ENCODE results near the gene LPIN3.
"Not testable (repeated sequence)": the region's sequence is repeated elsewhere in the genome, so short reads cannot be mapped to it uniquely, and the experiment has no call there.

LPIN3 gene

DNA sequence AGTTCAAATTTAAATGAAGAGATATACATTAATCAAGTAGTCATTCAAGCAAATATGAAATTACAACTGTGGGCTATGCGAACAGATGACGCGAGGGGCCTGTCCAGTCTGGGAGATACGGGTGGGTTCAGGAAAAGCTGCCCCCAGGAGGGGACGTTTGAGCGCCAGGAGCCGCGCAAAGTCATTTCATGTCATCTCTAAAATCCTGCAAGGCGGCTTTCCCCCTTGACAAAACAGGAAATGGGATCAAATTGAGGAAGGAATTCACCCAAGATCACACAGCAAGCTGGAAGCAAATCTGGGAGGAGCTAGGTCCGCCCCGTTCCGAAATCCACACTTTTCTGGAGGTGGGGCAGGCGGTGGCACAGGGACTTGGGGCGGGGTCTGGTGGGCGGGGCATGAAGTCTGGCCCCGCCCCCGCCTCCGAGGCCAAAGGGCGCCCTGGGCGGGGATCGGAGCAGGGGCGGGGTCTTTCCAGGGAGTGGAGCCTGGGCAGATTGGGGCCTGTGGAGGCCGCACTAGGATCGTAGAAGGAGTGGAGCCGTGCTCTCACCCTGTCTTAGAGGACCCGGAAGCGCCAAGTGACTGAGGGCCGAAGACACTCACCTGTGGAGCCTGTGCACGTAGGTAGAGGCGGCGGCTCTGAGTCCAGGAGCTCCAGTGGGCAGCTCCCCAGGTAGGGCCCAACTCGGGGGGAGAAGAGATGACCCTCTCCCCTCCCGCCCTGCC is at the start of gene LPIN3:
Gene LPIN3, plus strand, starts transcription at position 495 of the 729 bp plus-strand sequence. CDS start 4,983 bp downstream, outside the sequence.
- peak; percentile 43 for DNase-seq

- DNase-seq, result no peak
Observed at GRCh38 chr20:41293269-41294037, 47.2 kb upstream of the LPIN3 start.

GRCh38 chr20:41299899-41300298 is 40.7 kb upstream of the LPIN3 start:
- no peak for DNase-seq

GRCh38 chr20:41300383-41300782 is 40.2 kb upstream of the LPIN3 start:
- no peak for DNase-seq

- no peak for DNase-seq
Observed at GRCh38 chr20:41300886-41301285, 39.7 kb upstream of the LPIN3 start.

GRCh38 chr20:41304002-41304401 is 36.6 kb upstream of the LPIN3 start:
- no peak for DNase-seq

DNA sequence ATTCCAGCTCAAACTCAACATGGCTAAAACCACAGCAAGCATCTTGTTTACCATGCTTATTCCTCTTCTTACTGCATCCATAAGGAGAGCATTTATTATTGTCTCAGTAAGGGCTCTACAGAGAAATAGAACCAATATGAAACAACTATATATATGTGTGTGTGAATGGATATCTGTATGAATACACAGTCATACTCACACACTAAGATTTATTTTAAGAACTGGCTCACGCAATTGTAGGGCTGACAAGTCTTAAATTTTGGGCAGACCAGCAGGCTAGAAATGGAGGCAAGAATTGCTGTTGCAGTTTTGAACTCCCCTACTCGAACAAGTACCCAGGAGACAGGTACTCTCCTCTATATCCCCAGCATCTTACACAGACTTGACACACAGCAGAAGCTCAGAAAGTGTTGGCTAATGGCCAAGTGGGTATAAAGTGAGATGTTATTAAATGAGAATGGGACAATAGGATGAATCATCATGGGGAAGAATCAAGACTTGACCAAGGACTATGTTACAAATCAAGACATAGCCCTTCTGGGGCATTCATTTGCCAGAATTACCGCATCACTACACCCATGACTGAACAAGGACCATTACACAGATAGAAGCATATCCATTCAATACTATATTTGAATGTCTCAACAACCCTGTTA is 36.1 kb upstream of the LPIN3 start:
- no peak for DNase-seq

- DNase-seq, result no peak
Observed at GRCh38 chr20:41306061-41306727, 34.4 kb upstream of the LPIN3 start.

DNA sequence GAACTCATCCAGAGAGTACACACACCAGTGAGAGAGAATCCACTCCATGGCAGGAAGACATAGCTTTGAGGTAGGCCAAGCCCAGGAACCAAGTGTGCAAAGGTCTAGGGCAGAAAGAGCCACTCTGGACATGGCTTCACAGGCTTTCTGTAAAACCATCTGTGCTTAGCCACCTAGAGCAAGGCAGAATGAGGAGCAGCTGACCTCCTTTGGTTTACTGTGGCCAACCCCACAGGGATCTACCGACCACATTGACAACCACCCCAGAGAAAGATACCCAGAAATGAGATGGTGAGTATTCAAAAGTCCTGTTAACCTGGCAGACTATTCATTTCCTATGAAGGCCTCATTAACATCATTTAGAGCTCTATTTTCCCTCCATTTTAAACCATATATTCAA is 33.6 kb upstream of the LPIN3 start:
- DNase-seq, result no peak

DNA sequence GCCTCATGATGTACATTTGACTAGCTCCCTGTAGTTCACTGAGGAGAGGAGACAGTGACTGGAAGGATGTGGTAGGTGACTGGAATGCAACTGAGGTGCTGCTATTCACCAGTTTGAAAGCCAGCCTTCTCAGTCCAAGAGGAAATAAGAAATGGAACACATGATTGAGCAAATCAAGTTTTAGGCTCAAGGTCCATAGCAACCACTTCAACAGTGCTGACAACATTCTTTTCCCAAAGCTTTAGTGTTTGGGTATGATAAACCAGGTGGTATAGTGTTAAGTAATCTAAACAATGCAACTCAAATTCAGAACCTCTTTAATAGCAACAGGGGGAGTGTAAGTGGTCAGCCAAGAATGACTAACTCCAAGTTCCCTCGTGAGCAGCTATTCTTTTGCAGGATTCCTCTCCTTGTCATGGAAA is 32.3 kb upstream of the LPIN3 start:
- no peak for DNase-seq

DNA sequence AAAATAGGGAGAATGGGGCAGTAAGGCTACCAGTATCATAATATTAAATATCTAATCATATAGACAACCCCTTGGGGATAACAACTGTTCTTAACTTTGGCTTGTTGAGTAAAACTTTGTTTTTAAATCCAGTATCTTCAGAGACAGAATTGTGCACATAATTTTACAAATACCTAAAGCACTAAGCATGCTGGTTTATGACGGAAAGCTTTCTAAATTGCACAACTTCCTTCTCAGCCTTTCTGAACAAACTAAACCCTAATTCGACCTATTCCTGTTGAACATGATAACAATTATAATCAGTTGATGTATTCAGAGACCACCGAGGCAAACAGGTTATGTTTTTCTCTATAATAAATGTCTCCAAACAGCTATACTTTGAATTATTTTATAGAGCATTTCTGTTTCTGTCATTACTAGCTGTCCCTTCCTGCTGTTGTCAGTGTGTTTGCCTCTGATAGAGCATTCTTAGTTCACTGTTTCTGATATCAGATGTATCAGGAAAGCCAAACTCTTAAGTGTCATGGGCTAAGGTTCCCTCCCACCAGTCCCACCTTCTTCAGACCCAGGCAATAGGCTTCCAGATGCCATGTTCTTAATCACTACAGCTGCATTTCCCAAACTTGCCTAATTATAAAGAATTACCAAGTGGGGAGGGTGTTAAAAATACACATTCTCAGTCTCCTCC is 31.8 kb upstream of the LPIN3 start:
- no peak for DNase-seq

DNA sequence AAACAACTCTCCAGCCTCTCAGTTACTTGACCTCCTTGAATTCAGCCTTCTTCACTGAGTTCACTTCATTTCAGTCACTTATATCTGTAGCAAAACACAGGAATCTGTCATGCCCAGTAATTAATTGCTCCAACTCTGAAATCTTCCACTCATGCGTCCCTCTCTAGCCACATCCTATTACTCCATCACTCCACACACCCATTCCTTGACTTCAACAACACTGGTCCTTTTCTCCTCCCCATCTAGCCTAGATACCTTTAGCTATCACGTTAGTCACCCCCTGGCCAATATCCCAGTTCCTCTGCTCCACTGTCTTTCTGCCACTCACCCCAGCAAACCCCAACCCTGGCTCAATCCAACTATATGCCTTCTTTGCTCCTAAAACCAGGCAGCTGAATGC is 30.8 kb upstream of the LPIN3 start:
- DNase-seq, result no peak

- DNase-seq, result not testable (repeated sequence)
Observed at GRCh38 chr20:41312009-41312408, 28.6 kb upstream of the LPIN3 start.

GRCh38 chr20:41314386-41314785 is 26.2 kb upstream of the LPIN3 start:
- DNase-seq, result no peak

DNA sequence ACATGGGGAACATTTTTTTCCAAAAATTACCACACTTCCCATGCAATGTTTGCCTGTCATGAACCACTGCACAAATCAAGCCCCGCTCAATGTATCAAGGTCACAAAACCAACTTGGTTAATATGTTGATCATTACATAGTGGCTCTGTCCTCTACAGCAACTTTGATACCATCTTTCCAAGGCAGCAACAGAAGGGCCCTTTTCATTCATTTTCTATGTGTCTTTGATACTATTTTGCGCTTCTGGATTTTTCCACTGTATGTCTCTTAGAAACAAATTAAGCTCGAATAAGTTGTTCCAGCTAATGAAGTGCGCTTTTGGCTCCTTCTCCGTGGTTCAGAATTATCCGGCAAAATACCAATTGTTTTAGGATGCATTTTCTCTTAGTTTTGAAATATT is 24.6 kb upstream of the LPIN3 start:
- no peak for DNase-seq

DNA sequence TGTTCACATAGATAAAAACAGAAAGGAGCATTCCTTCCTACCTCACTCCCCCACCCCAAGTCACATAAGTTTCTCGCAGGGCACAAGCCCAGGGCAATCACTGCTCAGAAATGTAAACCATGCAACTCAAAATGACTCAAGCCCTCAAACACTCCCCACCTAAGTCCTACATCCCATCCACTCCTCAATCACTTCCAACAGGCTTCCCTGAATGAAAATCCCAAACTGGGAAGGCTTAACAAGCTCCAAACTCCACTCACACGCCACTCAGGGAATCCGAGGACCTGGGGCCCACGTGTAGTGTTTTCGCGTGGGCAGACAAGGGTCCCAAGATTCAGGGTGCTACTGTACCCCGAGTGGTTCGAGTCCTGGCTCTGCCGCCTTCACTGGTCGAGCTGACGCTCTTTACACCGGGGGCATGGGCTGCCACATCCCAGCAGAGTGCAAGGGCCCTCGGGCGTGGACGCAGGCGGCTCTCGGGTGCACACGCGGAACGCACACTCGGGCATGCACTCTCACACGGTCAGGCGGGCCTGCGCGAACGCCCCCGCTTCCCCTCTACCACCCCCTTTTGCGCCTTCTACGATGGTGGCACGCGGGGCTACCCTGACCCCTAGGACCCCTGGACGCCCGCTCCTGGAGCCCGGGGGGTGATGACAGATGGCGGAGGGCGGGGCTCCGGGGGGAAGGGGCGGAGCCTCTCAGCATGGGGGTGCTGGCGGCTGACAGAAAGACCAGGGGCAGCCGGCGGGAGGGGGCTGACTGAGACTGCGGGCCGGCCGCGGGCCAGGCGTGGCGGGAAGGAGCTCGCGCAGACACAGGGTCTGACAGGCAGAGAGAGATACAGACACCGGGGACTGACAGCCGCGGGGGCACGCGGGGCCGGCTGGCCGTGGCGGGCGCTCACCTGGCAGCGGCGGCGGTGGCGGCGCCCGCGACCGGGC is 23.7 kb upstream of the LPIN3 start:
- DNase-seq, result no peak

GRCh38 chr20:41317546-41318270 is 22.9 kb upstream of the LPIN3 start, which contains the start of gene ZHX3:
Gene ZHX3, minus strand, starts transcription at chr20:41317731. Its CDS starts 112,815 bp downstream, at chr20:41204916.
- DNase-seq, result peak; percentile 79

- no peak for DNase-seq
Observed at GRCh38 chr20:41318271-41318649, 22.4 kb upstream of the LPIN3 start.

DNA sequence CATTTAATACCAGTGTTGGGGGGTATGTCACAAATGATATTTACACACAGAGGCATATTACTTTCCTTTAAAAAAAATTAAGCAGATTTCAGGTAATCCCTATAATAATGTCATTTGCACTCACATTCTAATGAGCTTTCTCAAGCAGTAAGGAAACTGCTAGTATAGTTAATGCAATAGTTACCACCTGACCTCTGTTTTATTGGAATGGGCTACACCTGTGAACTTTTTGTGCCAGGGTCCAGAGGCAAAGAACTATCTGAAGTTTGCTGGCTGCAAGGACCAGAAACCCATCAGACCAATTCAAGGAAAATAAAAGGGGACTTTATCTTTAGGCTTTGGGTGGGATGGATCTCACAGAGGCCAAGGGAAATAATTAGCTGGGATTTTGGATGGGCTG is 20.2 kb upstream of the LPIN3 start:
- DNase-seq, result no peak

DNA sequence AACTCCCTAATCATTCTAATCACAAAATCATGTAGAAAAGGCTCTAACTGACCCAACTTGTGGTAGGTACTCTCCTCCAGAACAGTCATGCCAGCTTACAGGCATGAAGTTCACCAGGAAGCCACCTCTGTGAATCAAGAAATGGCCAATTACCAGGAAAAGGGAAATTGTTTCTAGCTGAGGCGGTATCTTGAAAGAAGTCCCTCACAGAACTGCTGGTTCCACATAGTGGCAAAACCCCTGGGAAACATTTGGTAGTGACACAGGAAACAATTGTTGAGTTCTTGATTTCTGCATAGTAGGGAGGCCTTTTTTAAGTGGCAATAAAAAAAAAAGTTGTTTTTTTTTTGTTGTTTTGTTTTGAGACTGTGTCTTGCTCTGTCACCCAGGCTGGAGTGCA is 19.6 kb upstream of the LPIN3 start:
- no peak for DNase-seq

DNA sequence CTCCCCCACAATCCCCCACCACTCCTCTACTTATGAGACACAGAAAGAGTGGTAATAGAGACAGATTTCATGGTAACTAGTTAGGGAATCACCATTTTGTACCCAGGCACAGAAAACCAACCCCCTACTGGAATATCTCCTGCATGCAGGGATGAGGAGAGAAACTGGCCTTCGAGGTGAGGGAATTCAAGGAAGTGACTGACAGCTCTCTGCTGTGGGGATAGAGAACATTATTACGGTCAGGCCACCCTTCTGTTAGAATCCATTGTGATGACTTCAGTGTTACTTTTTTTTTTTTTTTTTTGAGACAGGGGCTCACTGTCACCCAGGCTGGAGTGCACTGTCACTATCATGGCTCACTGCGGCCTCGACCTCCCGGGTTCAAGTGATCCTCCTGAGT is 13.4 kb upstream of the LPIN3 start:
- DNase-seq, result no peak

All from cortex of kidney (tissue), 1 donor.